ENCODE results near the gene NCK2. TPM values are rescaled to one million over a fixed set of nuclear protein-coding genes. Genes with fewer than 3 reads are reported as not detected.

Gene NCK2
- total and polyA plus RNA-seq, 2 of the 4 experiments (the other 2 are of a cell fraction): 15.8 to 22.2 TPM

GRCh38 chr2:105773568-105773967, 28.9 kb downstream of the NCK2 start:
- Histone ChIP-seq H2BK5ac (ENCODE audit: low read depth, low read length, poor library complexity, severe bottlenecking) (no peak overlapping the region), H3K9me3 (ENCODE audit: control insufficient read depth, insufficient read depth, low read length) (no peaks in the 10 kb centered on the region), H3K4me2 (ENCODE audit: low read depth, low read length) (no peak overlapping the region), H4K5ac (ENCODE audit: low read depth, low read length) (no peak overlapping the region), H2AFZ (replicated peaks; ENCODE audit: low read length, poor library complexity) (no peak overlapping the region), H2AK5ac (ENCODE audit: low read depth, low read length) (no peak overlapping the region), H4K8ac (ENCODE audit: low read depth in 2 of 2, low read length in 2 of 2) (no peak overlapping the region), H2AK9ac (replicated peaks; ENCODE audit: low read depth, low read length, poor library complexity) (no peak overlapping the region), H4K20me1 (ENCODE audit: insufficient read depth, low read length) (peaks cover 53% of the 10 kb centered on the region), H2BK120ac (ENCODE audit: low read depth, low read length) (no peak overlapping the region), H3K9me1 (ENCODE audit: insufficient read depth, low read length) (peaks cover 21% of the 10 kb centered on the region; the same call in 1 of the 2 replicates), H3K9ac (ENCODE audit: low read depth, low read length) (no peak overlapping the region), H3K27ac (ENCODE audit: insufficient read depth, low read length) (no peak overlapping the region), H3K36me3 (ENCODE audit: control insufficient read depth, insufficient read depth, low read length) (peaks cover 3% of the 10 kb centered on the region), H3K4ac (ENCODE audit: low read depth, low read length) (no peak overlapping the region), H3K18ac (ENCODE audit: low read depth, low read length) (no peak overlapping the region), H3K14ac (replicated peaks; ENCODE audit: low read depth, low read length) (no peak overlapping the region), H2BK15ac (ENCODE audit: low read depth, low read length) (no peak overlapping the region), H3K4me1 (ENCODE audit: control insufficient read depth, insufficient read depth, low read length) (peaks cover 4% of the 10 kb centered on the region; the same call in 1 of the 2 replicates), H2BK20ac (ENCODE audit: low read depth, low read length) (no peak overlapping the region), H3K56ac (ENCODE audit: extremely low read depth, insufficient read depth, low read length) (no peak overlapping the region), H3K4me3 (ENCODE audit: insufficient read depth, low read depth, low read length) (no peak overlapping the region), H3K23ac (ENCODE audit: low read depth, low read length) (no peak overlapping the region), H3K27me3 (ENCODE audit: control insufficient read depth, insufficient read depth, low read length) (no peaks in the 10 kb centered on the region), H3K79me1 (ENCODE audit: low read depth in 1 of 2, low read length in 2 of 2) (peaks cover 14 to 86% of the 10 kb centered on the region in 2 experiments), H4K91ac (ENCODE audit: insufficient read depth, low read depth, low read length) (no peak overlapping the region)
- dilution Hi-C loops (cut with HindIII; ENCODE audit: low sequenced_read_pairs, unreplicated experiment): no loop called here
- POLR2A ChIA-PET (ENCODE audit: unreplicated experiment): no interaction called here
- WGBS, 2 experiments (ENCODE audit: extremely low coverage in 2 of 2, insufficient read length in 1 of 2): no CpG with 5 or more reads among the region's 2 CpGs
- intact Hi-C loops (cut with micrococcal nuclease): no loop called here
- no peak for TF ChIP-seq RFX5 (IDR thresholded peaks at IDR 0.05; ENCODE audit: low read depth, low read length)
- TF ChIP-seq MXI1 (IDR thresholded peaks at IDR 0.05; ENCODE audit: borderline replicate concordance, low read depth, low read length): no peak
- TF ChIP-seq ELK1 (IDR thresholded peaks at IDR 0.05; ENCODE audit: borderline replicate concordance, low read depth, low read length): no peak
- no peak for TF ChIP-seq MAFK (IDR thresholded peaks at IDR 0.05; ENCODE audit: low read depth, low read length)
- no peak for TF ChIP-seq BHLHE40 (IDR thresholded peaks at IDR 0.05; ENCODE audit: low read depth, low read length)
- no peak for TF ChIP-seq SMC3 (IDR thresholded peaks at IDR 0.05; ENCODE audit: low read depth, low read length)
- TF ChIP-seq NFE2L2 (IDR thresholded peaks at IDR 0.05; ENCODE audit: low read depth, low read length): no peak
- no peak for ATAC-seq (ENCODE audit: low read depth)
- DNase-seq: no peak
- CTCF ChIA-PET: no interaction called here
- in situ Hi-C loops (cut with MboI; ENCODE audit: low sequenced_read_pairs): no loop called here
- BruUV-seq (replicated peaks): no TSS peak

Measured in IMR-90 (cell line).